ENCODE measurements around the gene RPH3AL. TPM values are rescaled to one million over a fixed set of nuclear protein-coding genes. Genes with fewer than 3 reads are reported as not detected.

The RPH3AL gene
- total RNA-seq, 1 donor from 2014 or later = 16.9 TPM

DNA sequence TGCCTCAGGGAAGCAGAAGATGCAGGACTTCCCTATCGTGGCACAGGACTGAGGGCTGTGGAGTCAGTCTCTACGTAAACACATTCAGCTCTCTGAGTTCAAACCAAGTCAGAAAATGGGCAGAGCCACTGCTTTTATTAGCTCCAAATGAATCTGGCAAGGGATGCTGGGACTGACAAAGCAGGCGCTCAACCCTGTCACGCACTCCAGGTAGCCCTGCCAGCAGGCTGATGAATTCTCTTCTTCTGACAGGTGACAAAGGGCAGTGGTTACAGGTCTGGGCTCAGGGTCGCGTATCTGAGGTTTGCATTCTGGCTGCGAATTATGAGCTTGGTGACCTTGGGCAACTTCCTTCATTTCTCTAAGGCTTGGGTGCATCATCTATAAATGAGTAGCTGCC is 9.4 kb downstream of the RPH3AL start:
- H3K36me3 Mint-ChIP-seq = no peaks in the 10 kb centered on the region
- H3K9me3 Mint-ChIP-seq = peaks cover 9% of the 10 kb centered on the region
- no peak for DNase-seq (ENCODE audit: low spot score in 2 of 2, unreplicated experiment in 2 of 2)
- H3K27ac Mint-ChIP-seq = no peak overlapping the region
- no peak overlapping the region for H3K4me3 Mint-ChIP-seq
- H3K4me1 Mint-ChIP-seq = peaks cover 4% of the 10 kb centered on the region
- TF ChIP-seq, protein P1, sequence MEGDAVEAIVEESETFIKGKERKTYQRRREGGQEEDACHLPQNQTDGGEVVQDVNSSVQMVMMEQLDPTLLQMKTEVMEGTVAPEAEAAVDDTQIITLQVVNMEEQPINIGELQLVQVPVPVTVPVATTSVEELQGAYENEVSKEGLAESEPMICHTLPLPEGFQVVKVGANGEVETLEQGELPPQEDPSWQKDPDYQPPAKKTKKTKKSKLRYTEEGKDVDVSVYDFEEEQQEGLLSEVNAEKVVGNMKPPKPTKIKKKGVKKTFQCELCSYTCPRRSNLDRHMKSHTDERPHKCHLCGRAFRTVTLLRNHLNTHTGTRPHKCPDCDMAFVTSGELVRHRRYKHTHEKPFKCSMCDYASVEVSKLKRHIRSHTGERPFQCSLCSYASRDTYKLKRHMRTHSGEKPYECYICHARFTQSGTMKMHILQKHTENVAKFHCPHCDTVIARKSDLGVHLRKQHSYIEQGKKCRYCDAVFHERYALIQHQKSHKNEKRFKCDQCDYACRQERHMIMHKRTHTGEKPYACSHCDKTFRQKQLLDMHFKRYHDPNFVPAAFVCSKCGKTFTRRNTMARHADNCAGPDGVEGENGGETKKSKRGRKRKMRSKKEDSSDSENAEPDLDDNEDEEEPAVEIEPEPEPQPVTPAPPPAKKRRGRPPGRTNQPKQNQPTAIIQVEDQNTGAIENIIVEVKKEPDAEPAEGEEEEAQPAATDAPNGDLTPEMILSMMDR (IDR thresholded peaks at IDR 0.05; ENCODE audit: unreplicated experiment) = no peak
- no peaks in the 10 kb centered on the region for H3K27me3 Mint-ChIP-seq (ENCODE audit: low read depth)

GRCh38 chr17:340074-340473 is 12.5 kb downstream of the RPH3AL start:
- H3K9me3 Mint-ChIP-seq = peaks cover 9% of the 10 kb centered on the region
- H3K36me3 Mint-ChIP-seq = no peaks in the 10 kb centered on the region
- no peak for DNase-seq (ENCODE audit: low spot score in 2 of 2, unreplicated experiment in 2 of 2)
- no peaks in the 10 kb centered on the region for H3K27me3 Mint-ChIP-seq (ENCODE audit: low read depth)
- H3K4me3 Mint-ChIP-seq = no peak overlapping the region
- H3K27ac Mint-ChIP-seq = no peak overlapping the region
- peaks cover 26% of the 10 kb centered on the region for H3K4me1 Mint-ChIP-seq
- TF ChIP-seq, protein P1 (IDR thresholded peaks at IDR 0.05; ENCODE audit: unreplicated experiment) = no peak

DNA sequence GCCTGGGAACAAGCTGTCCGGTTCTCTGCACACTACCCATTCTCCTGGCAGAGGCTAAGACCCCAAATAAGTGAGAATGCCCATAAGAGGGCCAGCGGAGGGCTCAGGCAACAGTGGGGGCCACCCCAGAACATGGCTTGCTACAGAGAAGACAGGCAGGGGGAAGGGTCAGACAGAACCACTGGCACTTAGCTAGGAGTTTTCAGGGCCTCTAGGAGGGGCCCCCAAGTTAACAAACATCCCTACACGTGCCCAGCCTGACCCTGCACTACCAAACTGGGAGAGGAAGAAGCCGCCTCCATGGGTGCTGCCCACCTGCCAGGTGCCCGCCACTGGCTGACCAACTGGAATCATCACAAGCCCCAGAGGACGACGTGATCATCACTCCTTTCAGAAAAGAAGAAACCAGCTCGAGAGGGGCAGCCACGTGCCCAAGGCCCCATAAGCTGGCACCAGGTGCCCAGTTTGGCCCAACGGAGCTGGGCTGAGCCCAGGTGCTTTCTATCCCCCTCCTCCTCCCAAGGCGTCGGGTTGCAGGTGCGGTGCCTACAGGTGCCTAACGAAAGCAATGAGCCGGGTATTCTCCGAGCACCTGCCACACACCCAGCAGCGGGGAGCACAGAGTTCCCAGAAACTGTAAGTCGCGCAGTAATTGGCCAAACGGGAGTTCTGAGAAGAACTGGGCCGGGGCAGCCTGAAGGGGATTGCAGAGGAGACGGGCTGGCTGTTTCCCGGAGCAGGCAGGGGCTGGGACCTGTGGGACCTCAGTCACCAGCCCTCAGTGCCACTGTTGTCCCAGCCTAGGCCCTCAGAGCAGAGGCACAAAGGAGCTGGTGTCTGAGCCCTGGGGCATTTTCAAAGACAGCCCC is 13.2 kb downstream of the RPH3AL start:
- TF ChIP-seq, protein P1 (IDR thresholded peaks at IDR 0.05; ENCODE audit: unreplicated experiment) = no peak
- Mint-ChIP-seq H3K36me3 (no peaks in the 10 kb centered on the region), H3K27ac (no peak overlapping the region)

DNA sequence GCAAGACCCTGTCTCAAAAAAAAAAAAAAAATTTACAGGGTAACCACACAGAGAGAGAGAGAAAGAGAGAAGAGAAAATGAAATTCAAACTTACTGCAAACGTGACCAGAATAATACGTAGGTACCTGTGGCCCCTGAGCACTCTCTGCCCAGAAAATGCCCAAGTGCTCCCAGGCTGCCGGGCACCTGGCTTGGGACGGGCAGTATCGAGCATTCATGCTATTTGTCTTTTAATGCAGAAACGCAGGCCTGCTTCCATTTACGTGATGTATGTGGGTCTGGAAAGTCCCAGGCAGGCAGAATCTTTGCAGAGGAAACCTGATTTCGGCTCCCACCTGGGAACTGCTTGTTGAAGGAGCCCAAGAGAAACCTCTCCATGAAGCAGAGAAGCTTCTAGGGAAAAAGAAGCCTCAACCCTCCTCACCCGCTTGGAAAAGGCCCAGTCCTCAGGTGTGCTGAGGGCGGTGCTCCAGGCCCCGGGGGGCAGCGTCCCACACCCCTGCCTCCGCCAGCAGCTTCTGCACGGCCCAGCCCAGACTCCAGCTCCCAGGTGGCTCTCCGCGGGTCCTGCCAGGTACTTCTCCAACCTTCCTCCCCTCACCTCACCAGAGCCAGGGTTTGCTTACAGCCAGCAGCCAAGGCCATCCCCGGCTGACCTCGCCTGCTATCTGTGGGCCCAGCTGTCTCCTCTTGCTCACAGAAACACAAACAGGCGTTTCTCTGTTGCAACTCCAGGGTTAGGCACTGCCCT is 14.0 kb downstream of the RPH3AL start:
- TF ChIP-seq, protein P1 (IDR thresholded peaks at IDR 0.05; ENCODE audit: unreplicated experiment) = no peak
- Mint-ChIP-seq H3K27me3 (ENCODE audit: low read depth) (peaks cover 2% of the 10 kb centered on the region), H3K4me3 (no peak overlapping the region), H3K9me3 (no peaks in the 10 kb centered on the region), H3K36me3 (no peaks in the 10 kb centered on the region), H3K27ac (peak overlapping the region; percentile 34), H3K4me1 (peaks cover 35% of the 10 kb centered on the region)
- no peak for DNase-seq (ENCODE audit: low spot score in 2 of 2, unreplicated experiment in 2 of 2)

More for the DNA sequence above, 13.2 kb downstream of the RPH3AL start:
- H3K4me3 Mint-ChIP-seq = no peak overlapping the region
- peaks cover 29% of the 10 kb centered on the region for H3K4me1 Mint-ChIP-seq
- H3K9me3 Mint-ChIP-seq = peaks cover 7% of the 10 kb centered on the region
- DNase-seq (ENCODE audit: low spot score in 2 of 2, unreplicated experiment in 2 of 2) = no peak
- H3K27me3 Mint-ChIP-seq (ENCODE audit: low read depth) = no peaks in the 10 kb centered on the region

- Mint-ChIP-seq H3K9me3 (no peaks in the 10 kb centered on the region), H3K4me3 (no peak overlapping the region), H3K36me3 (no peaks in the 10 kb centered on the region), H3K27me3 (ENCODE audit: low read depth) (peaks cover 2% of the 10 kb centered on the region), H3K27ac (peak overlapping the region; percentile 59), H3K4me1 (peaks cover 41% of the 10 kb centered on the region)
- TF ChIP-seq, protein P1 (IDR thresholded peaks at IDR 0.05; ENCODE audit: unreplicated experiment) = no peak
- DNase-seq (ENCODE audit: low spot score in 2 of 2, unreplicated experiment in 2 of 2) = no peak
Observed at GRCh38 chr17:337866-338265, 14.7 kb downstream of the RPH3AL start.

Data from mesothelial cell of epicardium (in vitro differentiated cells).